Epidermal melanocyte (primary cell): ENCODE measurements around the gene APOA5.

ENCODE experiments used
- DNase-seq: peaks from one replicate; pipeline ENCODE4 v3.0.0; 2011; ENCODE audit warnings: low spot score; ENCODE audit not compliant: insufficient read length

Gene APOA5

DNA sequence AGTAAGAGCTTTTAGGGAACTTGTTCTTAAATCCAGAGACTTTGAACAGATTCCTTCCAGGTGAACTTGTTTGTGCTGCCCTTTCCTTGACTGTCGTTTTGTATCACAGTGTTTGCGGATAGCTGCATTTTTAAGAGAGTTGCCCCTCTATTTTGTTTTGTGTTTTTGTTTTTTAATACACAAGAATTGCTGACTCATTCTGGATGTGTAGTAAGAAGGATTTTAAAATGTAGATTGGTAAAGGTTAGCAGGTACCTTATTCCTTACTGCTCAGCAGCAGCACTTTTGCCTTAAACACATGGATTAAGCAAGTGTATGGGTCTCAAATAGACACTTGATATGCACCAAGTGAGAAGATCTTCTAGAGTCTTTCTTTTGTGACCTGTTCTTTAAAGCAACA is 8.9 kb upstream of the APOA5 start:
- DNase-seq: no peak

GRCh38 chr11:116798368-116798767 is 6.7 kb upstream of the APOA5 start:
- no peak for DNase-seq

- no peak for DNase-seq
Observed at GRCh38 chr11:116797816-116798215, 6.1 kb upstream of the APOA5 start.

DNA sequence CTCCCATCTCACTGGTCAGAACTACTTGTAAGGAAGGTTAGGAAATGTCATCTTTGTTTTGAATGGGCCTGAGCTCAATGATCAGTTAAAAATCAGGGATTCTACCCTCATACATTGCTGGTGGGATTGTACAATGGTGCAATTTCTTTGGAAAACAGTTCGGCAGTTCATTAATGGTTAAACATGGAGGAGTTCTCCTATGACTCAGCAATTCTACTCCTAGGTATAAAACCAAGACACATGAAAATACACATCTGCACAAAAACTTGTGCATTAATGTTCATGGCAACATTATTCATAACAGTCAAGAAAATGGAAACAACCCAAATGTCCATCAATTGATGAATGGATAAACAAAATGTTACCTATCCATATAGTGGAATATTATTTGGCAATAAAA is 4.9 kb upstream of the APOA5 start:
- DNase-seq: no peak

DNA sequence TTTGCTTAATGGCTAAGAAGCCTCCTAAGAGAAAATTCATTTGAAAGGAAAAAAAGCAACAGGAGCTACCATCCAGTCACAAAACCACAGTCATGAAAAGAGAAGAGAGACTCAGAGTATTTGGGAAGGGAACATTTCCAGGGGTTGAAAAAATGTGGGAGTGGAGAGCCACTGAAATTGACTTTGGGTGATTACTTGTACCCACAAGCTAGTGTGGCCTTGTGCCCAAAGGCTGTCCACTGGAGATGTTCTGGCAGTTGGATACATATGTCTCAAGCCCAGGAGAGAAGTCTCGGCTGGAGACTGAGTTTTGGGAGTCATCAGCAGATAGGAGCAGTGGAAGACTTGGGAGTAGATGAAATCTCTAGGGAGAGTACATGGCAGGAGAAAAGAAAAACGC is 3.2 kb upstream of the APOA5 start:
- DNase-seq: no peak

- no peak for DNase-seq
Observed at GRCh38 chr11:116793772-116794097, 2.1 kb upstream of the APOA5 start.

DNA sequence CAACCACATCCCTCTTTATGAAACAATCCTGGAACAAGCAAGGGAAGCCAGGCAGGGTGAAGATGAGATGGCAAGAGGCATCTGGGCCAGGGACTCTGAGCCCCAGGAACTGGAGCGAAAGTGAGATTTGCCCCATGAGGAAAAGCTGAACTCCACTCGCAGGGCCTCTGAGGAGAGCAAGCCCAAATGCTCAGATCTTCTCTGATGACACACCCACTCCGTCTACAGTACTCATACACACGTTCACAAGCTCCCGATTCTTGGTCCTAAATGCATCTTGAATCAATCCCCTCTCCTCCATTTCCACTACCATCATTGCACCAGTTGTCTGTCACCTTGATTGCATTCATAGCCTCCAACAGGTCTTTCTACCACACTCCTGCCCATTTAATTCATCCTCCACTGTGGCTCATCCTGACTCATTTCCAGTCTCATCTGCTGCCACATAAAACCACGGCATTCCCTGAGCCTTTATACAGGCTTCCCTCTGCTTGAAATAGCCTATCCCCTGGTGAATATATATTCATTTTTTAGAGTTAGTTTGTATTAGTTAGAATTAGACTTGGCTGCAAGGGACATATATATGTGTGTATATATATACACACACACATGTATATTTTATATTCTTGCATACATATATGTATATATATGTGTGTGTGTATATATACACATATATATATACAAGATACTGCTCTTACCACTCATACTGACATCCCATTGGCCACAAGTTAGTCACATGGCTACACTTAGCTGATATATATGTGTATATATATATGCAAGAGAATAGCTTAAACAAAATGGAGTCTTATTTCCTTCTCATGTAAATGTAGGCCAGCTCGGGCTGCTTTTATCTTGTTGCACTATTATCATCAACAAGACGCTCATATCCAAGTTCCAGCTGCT is 1.4 kb upstream of the APOA5 start:
- no peak for DNase-seq

- no peak for DNase-seq
Observed at GRCh38 chr11:116792144-116792868, 627 bp upstream of the APOA5 start.

GRCh38 chr11:116791002-116791812 is 472 bp downstream of the APOA5 start:
- DNase-seq: peak; percentile 89

GRCh38 chr11:116790167-116791001 is 1.3 kb downstream of the APOA5 start:
- no peak for DNase-seq

- no peak for DNase-seq
Observed at GRCh38 chr11:116788975-116789374, 2.7 kb downstream of the APOA5 start.

DNA sequence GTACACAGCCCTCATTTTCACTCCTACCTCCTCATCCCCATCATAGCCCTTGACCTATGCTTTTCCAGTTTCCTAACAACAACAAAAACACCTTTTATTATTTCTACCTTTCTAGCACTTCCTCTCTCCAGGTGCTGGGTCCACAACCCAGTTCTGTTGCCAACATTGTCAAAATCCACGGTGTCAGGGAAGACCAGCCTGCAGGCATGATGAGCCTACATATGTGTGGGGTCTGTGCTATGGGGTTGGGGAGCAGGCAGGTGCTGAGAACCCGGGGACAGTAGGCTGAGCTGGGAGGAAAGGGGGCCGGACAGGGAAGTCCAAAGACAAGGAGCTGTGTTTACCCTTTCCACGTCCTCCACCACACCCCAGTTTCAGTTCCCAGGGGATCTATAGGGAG is 3.1 kb downstream of the APOA5 start:
- DNase-seq: no peak

- DNase-seq: peak; percentile 85
Observed at GRCh38 chr11:116787786-116788486, 3.7 kb downstream of the APOA5 start, which contains the start of gene ZPR1. TSS of gene ZPR1 (minus strand) at chr11:116788023. CDS start at chr11:116787990, 33 bp downstream.

GRCh38 chr11:116787436-116787785 is 4.3 kb downstream of the APOA5 start:
- DNase-seq: no peak

DNA sequence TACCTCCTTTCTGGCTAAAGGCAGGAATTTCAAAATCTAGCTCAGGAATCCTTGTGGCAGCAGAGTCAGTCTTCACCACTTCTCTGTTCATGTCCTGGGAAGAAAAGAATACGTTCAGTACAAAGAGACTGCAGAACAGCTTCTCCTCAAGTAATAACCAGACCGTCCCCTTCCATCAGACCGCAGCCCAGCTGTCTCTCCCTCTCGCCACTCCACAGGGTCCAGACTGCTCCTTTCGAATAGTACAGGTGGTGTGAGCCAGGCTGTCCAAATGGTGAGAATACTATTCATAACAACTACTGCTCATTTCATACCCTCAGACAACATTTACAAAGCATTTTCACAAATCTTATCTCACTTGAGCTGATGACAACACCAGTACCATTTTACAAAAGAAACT is 4.7 kb downstream of the APOA5 start:
- DNase-seq: no peak

- no peak for DNase-seq
Observed at GRCh38 chr11:116786326-116786725, 5.4 kb downstream of the APOA5 start.

GRCh38 chr11:116782728-116783127 is 9.0 kb downstream of the APOA5 start:
- no peak for DNase-seq

- DNase-seq: no peak
Observed at GRCh38 chr11:116778556-116778955, 13.1 kb downstream of the APOA5 start.

DNA sequence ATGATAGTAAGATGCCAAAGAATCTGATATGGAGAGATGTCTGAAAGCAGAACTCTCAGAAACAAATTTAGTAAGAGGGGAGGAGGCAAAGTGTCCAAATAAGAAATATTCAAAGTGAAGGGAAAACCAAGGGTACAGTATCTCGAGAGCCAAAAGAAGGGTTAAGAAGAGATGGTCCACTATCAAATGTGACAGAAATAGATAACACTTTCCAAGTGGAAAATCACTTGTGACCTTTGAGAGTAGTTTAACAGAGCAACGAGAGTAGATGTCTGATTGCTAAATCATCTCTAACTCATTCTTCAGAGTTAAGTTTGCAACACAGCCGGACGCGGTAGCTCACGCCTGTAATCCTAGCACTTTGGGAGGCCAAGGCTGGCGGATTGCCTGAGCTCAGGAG is 14.6 kb downstream of the APOA5 start:
- no peak for DNase-seq

- no peak for DNase-seq
Observed at GRCh38 chr11:116776522-116776984, 15.1 kb downstream of the APOA5 start.
